ACC112 (cell line): ENCODE measurements around the gene PDCD10.

Experiments used
- H2AFZ ChIP-seq: fragments of 200-600 bp; sonication (generic); one replicate; pipeline ENCODE4 v1.6.0; 2017; ENCODE audit warnings: antibody characterized with exemption, low read length; ENCODE audit not compliant: unreplicated experiment
- H3K27ac ChIP-seq: fragments of 200-600 bp; sonication (generic); 2 replicates; pipeline ENCODE4 v1.5.1; 2014; ENCODE audit warnings: low read depth, mild to moderate bottlenecking, antibody characterized with exemption, low read length, moderate library complexity
- H3K27me3 ChIP-seq: fragments of 200-600 bp; sonication (generic); 2 replicates; pipeline ENCODE4 v1.6.1; 2014; ENCODE audit warnings: mild to moderate bottlenecking, antibody characterized with exemption, low read length, moderate library complexity, mixed read lengths; ENCODE audit not compliant: insufficient read depth
- H3K36me3 ChIP-seq: fragments of 200-600 bp; sonication (generic); 2 replicates; pipeline ENCODE4 v1.6.1; 2016; ENCODE audit warnings: mild to moderate bottlenecking, antibody characterized with exemption, low read length, moderate library complexity, mixed read lengths; ENCODE audit not compliant: insufficient read depth
- H3K4me1 ChIP-seq: fragments of 200-600 bp; sonication (generic); one replicate; pipeline ENCODE4 v1.6.1; 2016; ENCODE audit warnings: low read length, mixed read lengths; ENCODE audit not compliant: insufficient read depth, unreplicated experiment, control insufficient read depth
- H3K4me3 ChIP-seq: fragments of 200-600 bp; sonication (generic); 2 replicates; pipeline ENCODE4 v1.5.1; 2014; ENCODE audit warnings: mild to moderate bottlenecking, low read depth, low read length
- H3K79me2 ChIP-seq: fragments of 200-600 bp; sonication (generic); one replicate; pipeline ENCODE4 v1.6.0; 2016; ENCODE audit warnings: low read length; ENCODE audit not compliant: control insufficient read depth, unreplicated experiment, insufficient read depth

The PDCD10 gene

GRCh38 chr3:167716920-167717319 lies 17.8 kb downstream of the PDCD10 start:
- no peak overlapping the region for H2AFZ ChIP-seq
- H3K27me3 ChIP-seq = no peaks in the 10 kb centered on the region
- no peak overlapping the region for H3K27ac ChIP-seq
- no peaks in the 10 kb centered on the region for H3K4me1 ChIP-seq
- no peak overlapping the region for H3K4me3 ChIP-seq
- peaks cover 61% of the 10 kb centered on the region for H3K79me2 ChIP-seq
- H3K36me3 ChIP-seq = peaks cover 55% of the 10 kb centered on the region

- peaks cover 69% of the 10 kb centered on the region for H3K79me2 ChIP-seq
- peaks cover 58% of the 10 kb centered on the region for H3K36me3 ChIP-seq
- H3K27ac ChIP-seq = no peak overlapping the region
- no peaks in the 10 kb centered on the region for H3K27me3 ChIP-seq
- no peaks in the 10 kb centered on the region for H3K4me1 ChIP-seq
- no peak overlapping the region for H3K4me3 ChIP-seq
- H2AFZ ChIP-seq = no peak overlapping the region
Observed at GRCh38 chr3:167714871-167715270, 19.8 kb downstream of the PDCD10 start.

GRCh38 chr3:167712445-167712844 lies 22.2 kb downstream of the PDCD10 start:
- no peaks in the 10 kb centered on the region for H3K4me1 ChIP-seq
- no peak overlapping the region for H3K4me3 ChIP-seq
- H2AFZ ChIP-seq = no peak overlapping the region
- H3K36me3 ChIP-seq = peaks cover 41% of the 10 kb centered on the region
- peaks cover 72% of the 10 kb centered on the region for H3K79me2 ChIP-seq
- no peak overlapping the region for H3K27ac ChIP-seq
- no peaks in the 10 kb centered on the region for H3K27me3 ChIP-seq

- no peak overlapping the region for H3K27ac ChIP-seq
- H3K36me3 ChIP-seq = peaks cover 38% of the 10 kb centered on the region
- peaks cover 74% of the 10 kb centered on the region for H3K79me2 ChIP-seq
Observed at GRCh38 chr3:167711439-167711838, 23.3 kb downstream of the PDCD10 start.

GRCh38 chr3:167710552-167710951 lies 24.1 kb downstream of the PDCD10 start:
- Histone ChIP-seq H3K79me2 (peaks cover 72% of the 10 kb centered on the region), H3K27me3 (no peaks in the 10 kb centered on the region), H2AFZ (no peak overlapping the region), H3K4me1 (peaks cover 7% of the 10 kb centered on the region), H3K36me3 (peaks cover 31% of the 10 kb centered on the region), H3K27ac (no peak overlapping the region), H3K4me3 (no peak overlapping the region)

More at GRCh38 chr3:167711439-167711838, 23.3 kb downstream of the PDCD10 start:
- no peaks in the 10 kb centered on the region for H3K27me3 ChIP-seq
- peaks cover under 1% of the 10 kb centered on the region for H3K4me1 ChIP-seq
- no peak overlapping the region for H3K4me3 ChIP-seq
- H2AFZ ChIP-seq = no peak overlapping the region

GRCh38 chr3:167709690-167710089 lies 25.0 kb downstream of the PDCD10 start:
- Histone ChIP-seq H3K27me3 (no peaks in the 10 kb centered on the region), H3K36me3 (peaks cover 29% of the 10 kb centered on the region), H3K4me1 (peaks cover 11% of the 10 kb centered on the region), H3K79me2 (peaks cover 67% of the 10 kb centered on the region), H3K4me3 (no peak overlapping the region), H3K27ac (no peak overlapping the region), H2AFZ (no peak overlapping the region)

GRCh38 chr3:167705840-167706239 lies 28.9 kb downstream of the PDCD10 start:
- H3K4me1 ChIP-seq = peaks cover 11% of the 10 kb centered on the region
- peaks cover 33% of the 10 kb centered on the region for H3K36me3 ChIP-seq
- H2AFZ ChIP-seq = no peak overlapping the region
- H3K79me2 ChIP-seq = peaks cover 33% of the 10 kb centered on the region
- no peaks in the 10 kb centered on the region for H3K27me3 ChIP-seq
- no peak overlapping the region for H3K27ac ChIP-seq
- H3K4me3 ChIP-seq = no peak overlapping the region

- no peak overlapping the region for H3K27ac ChIP-seq
- H3K4me1 ChIP-seq = peaks cover 5% of the 10 kb centered on the region
- H3K79me2 ChIP-seq = peaks cover 17% of the 10 kb centered on the region
- no peak overlapping the region for H3K4me3 ChIP-seq
- peaks cover 25% of the 10 kb centered on the region for H3K36me3 ChIP-seq
- no peak overlapping the region for H2AFZ ChIP-seq
- no peaks in the 10 kb centered on the region for H3K27me3 ChIP-seq
Observed at GRCh38 chr3:167700926-167701325, 33.8 kb downstream of the PDCD10 start.

GRCh38 chr3:167700046-167700445 lies 34.6 kb downstream of the PDCD10 start:
- no peaks in the 10 kb centered on the region for H3K4me1 ChIP-seq
- H3K36me3 ChIP-seq = peaks cover 25% of the 10 kb centered on the region
- H3K27ac ChIP-seq = no peak overlapping the region
- H3K27me3 ChIP-seq = no peaks in the 10 kb centered on the region
- H3K4me3 ChIP-seq = no peak overlapping the region
- H2AFZ ChIP-seq = no peak overlapping the region
- peaks cover 13% of the 10 kb centered on the region for H3K79me2 ChIP-seq

GRCh38 chr3:167694121-167694520 lies 40.6 kb downstream of the PDCD10 start:
- Histone ChIP-seq H3K4me1 (no peaks in the 10 kb centered on the region), H3K79me2 (peaks cover 6% of the 10 kb centered on the region), H3K27ac (no peak overlapping the region), H2AFZ (no peak overlapping the region), H3K36me3 (peaks cover 18% of the 10 kb centered on the region; the same call in 1 of the 2 replicates), H3K4me3 (no peak overlapping the region), H3K27me3 (no peaks in the 10 kb centered on the region)

- H3K79me2 ChIP-seq = no peaks in the 10 kb centered on the region
- no peaks in the 10 kb centered on the region for H3K27me3 ChIP-seq
- no peaks in the 10 kb centered on the region for H3K4me1 ChIP-seq
- peaks cover 14% of the 10 kb centered on the region; the same call in 1 of the 2 replicates for H3K36me3 ChIP-seq
- no peak overlapping the region for H2AFZ ChIP-seq
- H3K4me3 ChIP-seq = no peak overlapping the region
- H3K27ac ChIP-seq = no peak overlapping the region
Observed at GRCh38 chr3:167691366-167691765, 43.3 kb downstream of the PDCD10 start.
